Testis (tissue), 2 donors: ENCODE data around the gene TRAF2.

Experiments used
- CTCF ChIP-seq, 3 experiments: fragments of 450-650 bp in 2 of 3; fragments of 200-600 bp in 1 of 3; sonication (generic) in 1 of 3; IDR thresholded peaks; one replicate each; pipeline ENCODE4 v1.5.1; 2016 to 2019; ENCODE audit warnings: antibody characterized with exemption in 3 of 3, mild to moderate bottlenecking in 2 of 3, moderate library complexity in 1 of 3
- POLR2A ChIP-seq: fragments of 450-650 bp; IDR thresholded peaks from one replicate; pipeline ENCODE4 v1.6.1; 2017; ENCODE audit warnings: antibody characterized with exemption, mild to moderate bottlenecking, moderate library complexity

GRCh38 chr9:136975644-136976043 lies 89.3 kb downstream of the TRAF2 start:
- TF ChIP-seq POLR2A (no peak), CTCF (IDR thresholded peaks at IDR 0.05) (peak in 1 of 3 experiments; percentile 15)
